Thyroid gland (tissue), 4 donors: ENCODE results near the gene EYS.

ENCODE experiments used
- POLR2A ChIP-seq, 2 donors: fragments of 450-650 bp; IDR thresholded peaks; one replicate each; pipeline ENCODE4 v1.6.1; 2017; ENCODE audit warnings: antibody characterized with exemption in 2 of 2, mild to moderate bottlenecking in 2 of 2, moderate library complexity in 1 of 2
- TF ChIP-seq, protein P1 (sequence below), 6 experiments: fragments of 200-600 bp in 3 of 6; fragments of 450-650 bp in 3 of 6; sonication (generic) in 3 of 6; IDR thresholded peaks; one replicate each; pipeline ENCODE4 v1.5.1; 2016 to 2019; ENCODE audit warnings: antibody characterized with exemption in 6 of 6, mild to moderate bottlenecking in 2 of 6, inconsistent platforms in 1 of 6, moderate library complexity in 1 of 6

DNA sequence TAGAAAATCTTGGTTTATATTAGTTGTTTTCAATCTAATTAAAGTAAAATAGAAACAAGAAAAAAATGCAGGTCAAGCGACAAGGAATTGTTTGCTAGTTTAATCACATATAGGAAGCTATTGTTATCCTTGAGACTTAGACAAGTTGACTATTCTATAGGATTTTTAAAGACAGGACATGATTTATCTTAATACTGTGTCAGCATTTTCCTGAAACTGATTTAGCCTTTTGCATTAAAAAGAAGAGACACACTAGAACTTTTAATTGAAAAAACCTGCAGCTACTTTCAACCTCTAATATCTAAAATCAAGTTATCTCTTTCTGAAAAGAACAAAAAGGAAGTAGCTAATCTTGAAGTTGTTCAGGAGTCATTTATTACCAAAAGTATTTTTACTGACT lies 1825.2 kb downstream of the EYS start:
- TF ChIP-seq, protein P1, sequence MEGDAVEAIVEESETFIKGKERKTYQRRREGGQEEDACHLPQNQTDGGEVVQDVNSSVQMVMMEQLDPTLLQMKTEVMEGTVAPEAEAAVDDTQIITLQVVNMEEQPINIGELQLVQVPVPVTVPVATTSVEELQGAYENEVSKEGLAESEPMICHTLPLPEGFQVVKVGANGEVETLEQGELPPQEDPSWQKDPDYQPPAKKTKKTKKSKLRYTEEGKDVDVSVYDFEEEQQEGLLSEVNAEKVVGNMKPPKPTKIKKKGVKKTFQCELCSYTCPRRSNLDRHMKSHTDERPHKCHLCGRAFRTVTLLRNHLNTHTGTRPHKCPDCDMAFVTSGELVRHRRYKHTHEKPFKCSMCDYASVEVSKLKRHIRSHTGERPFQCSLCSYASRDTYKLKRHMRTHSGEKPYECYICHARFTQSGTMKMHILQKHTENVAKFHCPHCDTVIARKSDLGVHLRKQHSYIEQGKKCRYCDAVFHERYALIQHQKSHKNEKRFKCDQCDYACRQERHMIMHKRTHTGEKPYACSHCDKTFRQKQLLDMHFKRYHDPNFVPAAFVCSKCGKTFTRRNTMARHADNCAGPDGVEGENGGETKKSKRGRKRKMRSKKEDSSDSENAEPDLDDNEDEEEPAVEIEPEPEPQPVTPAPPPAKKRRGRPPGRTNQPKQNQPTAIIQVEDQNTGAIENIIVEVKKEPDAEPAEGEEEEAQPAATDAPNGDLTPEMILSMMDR (IDR thresholded peaks at IDR 0.05): no peak
- no peak for TF ChIP-seq POLR2A (IDR thresholded peaks at IDR 0.05)
